Trophoblast cell (in vitro differentiated cells and primary cell): Measurements from ENCODE around the gene TBRG4.

ENCODE experiments used
- DNase-seq, 2 donors: peaks; one replicate each; pipeline ENCODE4 v3.0.0-alpha.2; 2016
- H2AFZ ChIP-seq: 2 replicates; pipeline ENCODE4 v1.6.1; 2013; ENCODE audit warnings: low read length, moderate library complexity, mild to moderate bottlenecking; ENCODE audit not compliant: insufficient read depth, poor library complexity
- H2AK5ac ChIP-seq: 2 replicates; pipeline ENCODE4 v1.6.1; 2013; ENCODE audit warnings: mild to moderate bottlenecking, low read length
- H2BK120ac ChIP-seq: 2 replicates; pipeline ENCODE4 v1.6.1; 2013; ENCODE audit warnings: low read length, mild to moderate bottlenecking, moderate library complexity; ENCODE audit not compliant: insufficient read depth, poor library complexity
- H2BK12ac ChIP-seq: 2 replicates; pipeline ENCODE4 v1.6.1; 2013; ENCODE audit warnings: mild to moderate bottlenecking, low read length, moderate library complexity
- H2BK5ac ChIP-seq: 2 replicates; pipeline ENCODE4 v1.6.1; 2013; ENCODE audit warnings: low read length, low read depth, moderate library complexity, mild to moderate bottlenecking; ENCODE audit not compliant: poor library complexity
- H3K14ac ChIP-seq: 2 replicates; pipeline ENCODE4 v1.6.1; 2013; ENCODE audit warnings: mild to moderate bottlenecking, low read length
- H3K18ac ChIP-seq: 2 replicates; pipeline ENCODE4 v1.6.1; 2013; ENCODE audit warnings: mild to moderate bottlenecking, low read length
- H3K23ac ChIP-seq: 2 replicates; pipeline ENCODE4 v1.6.1; 2013; ENCODE audit warnings: low read length
- H3K27ac ChIP-seq: 2 replicates; pipeline ENCODE4 v1.5.1; 2013; ENCODE audit warnings: low read depth, mild to moderate bottlenecking, inconsistent platforms, low read length, moderate library complexity
- H3K27me3 ChIP-seq: 2 replicates; pipeline ENCODE4 v1.6.1; 2013; ENCODE audit warnings: inconsistent platforms, mild to moderate bottlenecking, low read length, moderate library complexity; ENCODE audit not compliant: insufficient read depth
- H3K36me3 ChIP-seq, 2 experiments: 1 replicate in 1 of 2; 2 replicates in 1 of 2; pipeline ENCODE4 v1.6.1; 2013; ENCODE audit warnings: low read length in 2 of 2, mild to moderate bottlenecking in 2 of 2, moderate library complexity in 1 of 2; ENCODE audit not compliant: insufficient read depth in 2 of 2, control insufficient read depth in 1 of 2
- H3K4ac ChIP-seq: 2 replicates; pipeline ENCODE4 v1.6.1; 2013; ENCODE audit warnings: low read depth, mild to moderate bottlenecking, low read length, moderate library complexity
- H3K4me1 ChIP-seq, 2 experiments: 1 replicate in 1 of 2; 2 replicates in 1 of 2; pipeline ENCODE4 v1.6.1; 2013; ENCODE audit warnings: low read length in 2 of 2, mild to moderate bottlenecking in 2 of 2, moderate library complexity in 1 of 2; ENCODE audit not compliant: insufficient read depth in 2 of 2, control insufficient read depth in 1 of 2
- H3K4me2 ChIP-seq: 2 replicates; pipeline ENCODE4 v1.6.1; 2013; ENCODE audit warnings: inconsistent platforms, mild to moderate bottlenecking, low read length, moderate library complexity
- H3K4me3 ChIP-seq: 2 replicates; pipeline ENCODE4 v1.5.1; 2013; ENCODE audit warnings: mild to moderate bottlenecking, low read depth, low read length, inconsistent platforms
- H3K79me1 ChIP-seq: one replicate; pipeline ENCODE4 v1.6.1; 2013; ENCODE audit warnings: low read length
- H3K79me2 ChIP-seq: 2 replicates; pipeline ENCODE4 v1.6.1; 2013; ENCODE audit warnings: low read length, mild to moderate bottlenecking; ENCODE audit not compliant: control insufficient read depth, insufficient read depth, poor library complexity
- H3K9ac ChIP-seq: 2 replicates; pipeline ENCODE4 v1.6.1; 2013; ENCODE audit warnings: mild to moderate bottlenecking, low read length
- H3K9me3 ChIP-seq: 2 replicates; pipeline ENCODE4 v1.6.1; 2013; ENCODE audit warnings: low read depth, mild to moderate bottlenecking, control low read depth, inconsistent platforms, low read length; ENCODE audit not compliant: insufficient read depth
- H4K12ac ChIP-seq: 2 replicates; pipeline ENCODE4 v1.6.1; 2013; ENCODE audit warnings: low read depth, mild to moderate bottlenecking, low read length, moderate library complexity
- H4K8ac ChIP-seq: 2 replicates; pipeline ENCODE4 v1.6.1; 2013; ENCODE audit warnings: low read depth, mild to moderate bottlenecking, low read length, moderate library complexity
- H4K91ac ChIP-seq: one replicate; pipeline ENCODE4 v1.6.1; 2013; ENCODE audit warnings: low read depth, mild to moderate bottlenecking, low read length, moderate library complexity
- WGBS: extraction: QIAGEN DNeasy Blood & Tissue Kit; methylation state at CpG from one replicate; pipeline ENCODE4 v1.1.7; 2013; ENCODE audit warnings: missing lambda C conversion rate; ENCODE audit not compliant: insufficient read length, insufficient coverage; ENCODE audit errors: extremely low coverage; 5-methylcytosine and 5-hydroxymethylcytosine counted together

TBRG4 gene

DNA sequence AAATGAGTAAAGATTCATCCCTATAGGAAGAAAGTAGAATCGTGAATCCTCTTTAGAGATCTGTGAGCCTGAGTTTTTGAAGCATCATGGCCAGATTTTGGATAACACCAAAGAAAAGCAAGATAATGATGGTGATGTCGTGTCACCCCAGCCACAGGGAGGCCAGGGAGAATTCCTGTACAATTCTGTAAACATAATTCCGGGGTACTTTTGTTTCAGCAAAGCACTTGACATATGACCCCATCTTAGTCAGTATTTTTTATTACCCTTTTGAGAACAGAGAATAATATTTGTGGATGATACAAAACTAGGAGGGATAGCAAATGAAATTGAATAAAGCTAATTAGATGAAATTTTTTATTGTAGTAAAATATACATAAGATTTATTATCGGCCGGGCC, 56.5 kb downstream of the TBRG4 start:
- DNase-seq: no peak
- H3K14ac ChIP-seq: no peak overlapping the region
- H2BK5ac ChIP-seq: no peak overlapping the region
- H2BK120ac ChIP-seq: no peak overlapping the region
- no peak overlapping the region for H2AK5ac ChIP-seq
- H3K79me1 ChIP-seq: no peaks in the 10 kb centered on the region
- H3K36me3 ChIP-seq: peaks cover 4 to 15% of the 10 kb centered on the region in 2 experiments
- no peak overlapping the region for H3K18ac ChIP-seq
- H3K9ac ChIP-seq: no peak overlapping the region
- no peak overlapping the region for H2AFZ ChIP-seq
- no peak overlapping the region for H4K8ac ChIP-seq
- H3K4me1 ChIP-seq: no peaks in the 10 kb centered on the region
- no peak overlapping the region for H4K91ac ChIP-seq
- no peak overlapping the region for H3K27ac ChIP-seq
- H3K4me3 ChIP-seq: no peak overlapping the region
- no peak overlapping the region for H3K23ac ChIP-seq
- no peak overlapping the region for H4K12ac ChIP-seq
- H2BK12ac ChIP-seq: no peak overlapping the region
- no CpG with 5 or more reads among the region's 5 CpGs for WGBS
- H3K4ac ChIP-seq: no peak overlapping the region
- no peaks in the 10 kb centered on the region for H3K79me2 ChIP-seq
- H3K27me3 ChIP-seq: no peaks in the 10 kb centered on the region
- H3K4me2 ChIP-seq: no peak overlapping the region
- H3K9me3 ChIP-seq: peaks cover 2% of the 10 kb centered on the region

DNA sequence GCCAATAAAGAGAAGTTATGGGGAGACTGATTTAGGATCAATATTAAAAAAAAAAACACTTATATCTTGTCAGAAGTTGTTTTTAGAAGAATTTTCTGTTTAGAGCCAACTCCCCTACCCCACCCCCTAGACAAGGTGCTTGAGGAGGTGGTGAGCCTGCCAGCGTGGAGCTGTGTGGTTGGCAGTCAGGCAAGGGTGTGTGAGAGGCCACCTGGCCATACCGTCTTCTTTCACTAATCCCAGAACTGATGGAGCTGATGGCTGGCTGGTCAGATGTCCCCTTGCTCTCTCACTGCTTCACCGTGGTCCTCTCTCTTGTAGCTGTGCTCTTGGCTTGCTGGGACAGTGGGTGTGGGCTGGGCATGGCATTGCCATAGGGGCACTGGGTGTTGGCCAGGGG, 57.1 kb downstream of the TBRG4 start:
- no peak overlapping the region for H3K14ac ChIP-seq
- H3K36me3 ChIP-seq: peaks cover 4 to 15% of the 10 kb centered on the region in 2 experiments
- no peak overlapping the region for H4K8ac ChIP-seq
- no peak overlapping the region for H3K27ac ChIP-seq
- H3K4ac ChIP-seq: no peak overlapping the region
- no peak overlapping the region for H3K23ac ChIP-seq
- no peak overlapping the region for H2AFZ ChIP-seq
- no peak overlapping the region for H2BK120ac ChIP-seq
- H3K27me3 ChIP-seq: no peaks in the 10 kb centered on the region
- no peak overlapping the region for H4K91ac ChIP-seq
- no peak overlapping the region for H2BK12ac ChIP-seq
- no peak overlapping the region for H2AK5ac ChIP-seq
- no peak overlapping the region for H3K4me2 ChIP-seq
- H3K9ac ChIP-seq: no peak overlapping the region
- no CpG with 5 or more reads among the region's 3 CpGs for WGBS
- no peaks in the 10 kb centered on the region for H3K79me2 ChIP-seq
- no peaks in the 10 kb centered on the region for H3K4me1 ChIP-seq
- no peak overlapping the region for H2BK5ac ChIP-seq
- H3K9me3 ChIP-seq: peaks cover 2% of the 10 kb centered on the region
- H3K79me1 ChIP-seq: no peaks in the 10 kb centered on the region
- DNase-seq: no peak
- no peak overlapping the region for H3K18ac ChIP-seq
- H4K12ac ChIP-seq: no peak overlapping the region
- no peak overlapping the region for H3K4me3 ChIP-seq

DNA sequence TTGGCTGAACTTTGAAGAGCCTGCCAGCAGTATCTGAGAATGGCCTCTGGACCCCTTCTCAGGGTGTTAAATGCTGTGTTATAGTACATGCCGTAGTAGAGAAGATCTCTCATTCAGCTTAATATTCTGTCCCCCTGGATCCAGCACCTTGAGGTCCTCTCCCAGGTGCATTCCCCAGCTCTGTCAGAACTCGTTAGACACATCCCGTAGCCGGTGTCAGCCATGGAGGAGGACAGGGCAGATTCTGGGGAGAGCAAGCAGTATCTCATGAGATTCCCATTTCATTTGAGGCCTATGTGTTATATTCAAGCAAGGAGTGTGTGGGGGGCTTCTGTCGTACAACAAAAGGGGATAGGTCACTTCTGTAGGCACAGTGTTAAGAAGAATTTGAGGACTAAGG, 57.6 kb downstream of the TBRG4 start:
- Histone ChIP-seq H3K9me3 (peaks cover 2% of the 10 kb centered on the region), H3K79me1 (no peaks in the 10 kb centered on the region), H3K18ac (no peak overlapping the region), H2BK12ac (no peak overlapping the region), H3K14ac (no peak overlapping the region), H3K9ac (no peak overlapping the region), H3K4me1 (no peaks in the 10 kb centered on the region), H2BK120ac (no peak overlapping the region), H3K27ac (no peak overlapping the region), H2BK5ac (no peak overlapping the region), H3K27me3 (no peaks in the 10 kb centered on the region), H3K79me2 (no peaks in the 10 kb centered on the region), H3K36me3 (peaks cover 4 to 15% of the 10 kb centered on the region in 2 experiments), H2AK5ac (no peak overlapping the region), H3K23ac (no peak overlapping the region), H3K4ac (no peak overlapping the region), H3K4me2 (no peak overlapping the region), H3K4me3 (no peak overlapping the region), H2AFZ (no peak overlapping the region), H4K91ac (no peak overlapping the region), H4K12ac (no peak overlapping the region), H4K8ac (no peak overlapping the region)
- DNase-seq: no peak
- no CpG with 5 or more reads among the region's 5 CpGs for WGBS

DNA sequence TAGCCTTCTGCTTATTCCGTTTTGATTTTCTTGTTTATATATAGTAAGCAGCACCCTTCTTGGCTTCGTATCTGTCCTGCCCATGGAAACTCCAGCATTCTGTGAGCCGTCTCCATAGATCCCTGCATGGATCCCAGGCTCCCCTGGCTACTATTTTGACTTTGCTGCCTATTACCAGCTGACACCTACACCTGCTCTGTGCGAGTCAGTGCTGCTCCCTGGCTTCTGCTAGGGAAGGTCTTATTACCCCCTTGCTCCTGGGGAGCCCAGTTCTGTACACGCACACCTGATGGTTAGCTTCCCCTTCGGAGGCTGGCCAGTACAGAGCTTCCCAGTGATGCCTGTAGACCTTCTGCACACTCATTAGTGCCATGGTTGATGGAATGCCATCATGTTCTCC, 58.1 kb downstream of the TBRG4 start:
- Histone ChIP-seq H2BK5ac (no peak overlapping the region), H3K9me3 (peaks cover 2% of the 10 kb centered on the region), H3K14ac (no peak overlapping the region), H3K79me1 (no peaks in the 10 kb centered on the region), H3K79me2 (no peaks in the 10 kb centered on the region), H2AK5ac (no peak overlapping the region), H3K9ac (no peak overlapping the region), H3K18ac (no peak overlapping the region), H3K4me1 (no peaks in the 10 kb centered on the region), H4K91ac (no peak overlapping the region), H3K4me3 (no peak overlapping the region), H3K4ac (no peak overlapping the region), H3K4me2 (no peak overlapping the region), H4K8ac (no peak overlapping the region), H2BK120ac (no peak overlapping the region), H3K27me3 (no peaks in the 10 kb centered on the region), H2BK12ac (no peak overlapping the region), H3K36me3 (peaks cover 4 to 15% of the 10 kb centered on the region in 2 experiments), H2AFZ (no peak overlapping the region), H4K12ac (no peak overlapping the region), H3K23ac (no peak overlapping the region), H3K27ac (no peak overlapping the region)
- no peak for DNase-seq
- no CpG with 5 or more reads among the region's 6 CpGs for WGBS
